SH-SY5Y (cell line): ENCODE measurements around the gene UGT2B10.
"Not testable (repeated sequence)": the region's sequence is repeated elsewhere in the genome, so short reads cannot be mapped to it uniquely, and the experiment has no call there.

Experiments used
- GATA2 ChIP-seq: IDR thresholded peaks from 2 replicates; pipeline ENCODE4 v1.6.1; 2011; ENCODE audit warnings: mild to moderate bottlenecking, low read depth, low read length
- GATA3 ChIP-seq: IDR thresholded peaks from 2 replicates; pipeline ENCODE4 v1.6.1; 2011; ENCODE audit warnings: low read depth, mild to moderate bottlenecking, low read length, moderate library complexity

- TF ChIP-seq GATA2, GATA3: not testable (repeated sequence)
Observed at GRCh38 chr4:68815617-68816409, at the start of gene UGT2B10.
